Measurements from ENCODE around the gene OPHN1. TPM values are rescaled to one million over a fixed set of nuclear protein-coding genes. Genes with fewer than 3 reads are reported as not detected.

Gene OPHN1
- under 1 TPM in 1 of 2 donors, not detected in 1; 0.12 TPM for total RNA-seq

- ATAC-seq (replicated peaks in 1 of 2) (peak; percentile 34 to 53), DNase-seq (peak; percentile 4)
- Mint-ChIP-seq H3K27ac (no peak within 1 kb of the TSS), H3K4me3 (peak within 1 kb of the TSS; percentile 82 to 88), H3K4me1 (ENCODE audit: low read depth) (peaks cover 5% of the 10 kb centered on the region), H3K36me3 (ENCODE audit: insufficient read depth in 2 of 2) (no peaks in the 10 kb centered on the region), H3K9me3 (no peaks in the 10 kb centered on the region), H3K27me3 (ENCODE audit: low read depth) (peaks cover 66% of the 10 kb centered on the region)
These were observed at the start of gene OPHN1 for GRCh38 chrX:68433155-68433980. Gene OPHN1 (minus strand): TSS chrX:68433495. CDS start chrX:68433020, 475 bp downstream.

- Mint-ChIP-seq H3K9me3 (no peaks in the 10 kb centered on the region), H3K36me3 (ENCODE audit: insufficient read depth in 2 of 2) (no peaks in the 10 kb centered on the region), H3K27me3 (ENCODE audit: low read depth) (peaks cover 33% of the 10 kb centered on the region), H3K4me3 (no peak overlapping the region), H3K27ac (no peak overlapping the region), H3K4me1 (ENCODE audit: low read depth) (no peaks in the 10 kb centered on the region)
- DNase-seq: no peak
- no peak for ATAC-seq (replicated peaks in 1 of 2)
These were observed 47.7 kb upstream of the OPHN1 start for GRCh38 chrX:68480969-68481368.

- no peak overlapping the region for H3K4me3 Mint-ChIP-seq
- ATAC-seq (replicated peaks in 1 of 2) (no peak), DNase-seq (no peak)
- no peaks in the 10 kb centered on the region for H3K36me3 Mint-ChIP-seq (ENCODE audit: insufficient read depth in 2 of 2)
- H3K9me3 Mint-ChIP-seq: no peaks in the 10 kb centered on the region
- H3K27me3 Mint-ChIP-seq (ENCODE audit: low read depth): peaks cover 15% of the 10 kb centered on the region
- H3K27ac Mint-ChIP-seq: no peak overlapping the region
- H3K4me1 Mint-ChIP-seq (ENCODE audit: low read depth): no peaks in the 10 kb centered on the region
These were observed 31.5 kb upstream of the OPHN1 start for GRCh38 chrX:68464796-68465195.

- Mint-ChIP-seq H3K9me3 (no peaks in the 10 kb centered on the region), H3K27ac (no peak overlapping the region), H3K4me1 (ENCODE audit: low read depth) (no peaks in the 10 kb centered on the region), H3K36me3 (ENCODE audit: insufficient read depth in 2 of 2) (no peaks in the 10 kb centered on the region), H3K27me3 (ENCODE audit: low read depth) (peaks cover 20% of the 10 kb centered on the region), H3K4me3 (no peak overlapping the region)
- DNase-seq: no peak
- no peak for ATAC-seq (replicated peaks in 1 of 2)
These were observed 30.6 kb upstream of the OPHN1 start for GRCh38 chrX:68463880-68464279.

- H3K4me1 Mint-ChIP-seq (ENCODE audit: low read depth): no peaks in the 10 kb centered on the region
- DNase-seq (peak; percentile 5 to 9), ATAC-seq (replicated peaks in 1 of 2) (peak in 1 of 2 donors; percentile 22)
- H3K36me3 Mint-ChIP-seq (ENCODE audit: insufficient read depth in 2 of 2): no peaks in the 10 kb centered on the region
- no peak overlapping the region for H3K27ac Mint-ChIP-seq
- no peaks in the 10 kb centered on the region for H3K9me3 Mint-ChIP-seq
- no peak overlapping the region for H3K4me3 Mint-ChIP-seq
- peaks cover 18% of the 10 kb centered on the region for H3K27me3 Mint-ChIP-seq (ENCODE audit: low read depth)
These were observed 29.4 kb upstream of the OPHN1 start for GRCh38 chrX:68462653-68463052.

- ATAC-seq (replicated peaks in 1 of 2): no peak
- no peaks in the 10 kb centered on the region for H3K9me3 Mint-ChIP-seq
- no peaks in the 10 kb centered on the region for H3K36me3 Mint-ChIP-seq (ENCODE audit: insufficient read depth in 2 of 2)
- H3K27ac Mint-ChIP-seq: no peak overlapping the region
- no peak for DNase-seq
- H3K4me3 Mint-ChIP-seq: no peak overlapping the region
- no peaks in the 10 kb centered on the region for H3K4me1 Mint-ChIP-seq (ENCODE audit: low read depth)
- H3K27me3 Mint-ChIP-seq (ENCODE audit: low read depth): peaks cover 14% of the 10 kb centered on the region
These were observed 28.9 kb upstream of the OPHN1 start for GRCh38 chrX:68462197-68462596.

GRCh38 chrX:68461576-68461975, 28.3 kb upstream of the OPHN1 start:
- H3K9me3 Mint-ChIP-seq: no peaks in the 10 kb centered on the region
- no peak overlapping the region for H3K4me3 Mint-ChIP-seq
- H3K27ac Mint-ChIP-seq: no peak overlapping the region
- no peaks in the 10 kb centered on the region for H3K4me1 Mint-ChIP-seq (ENCODE audit: low read depth)
- H3K36me3 Mint-ChIP-seq (ENCODE audit: insufficient read depth in 2 of 2): no peaks in the 10 kb centered on the region
- H3K27me3 Mint-ChIP-seq (ENCODE audit: low read depth): peaks cover 14% of the 10 kb centered on the region
- ATAC-seq (replicated peaks in 1 of 2) (no peak), DNase-seq (no peak)

GRCh38 chrX:68461093-68461492, 27.8 kb upstream of the OPHN1 start:
- H3K9me3 Mint-ChIP-seq: no peaks in the 10 kb centered on the region
- no peaks in the 10 kb centered on the region for H3K36me3 Mint-ChIP-seq (ENCODE audit: insufficient read depth in 2 of 2)
- H3K27ac Mint-ChIP-seq: no peak overlapping the region
- H3K4me1 Mint-ChIP-seq (ENCODE audit: low read depth): no peaks in the 10 kb centered on the region
- H3K27me3 Mint-ChIP-seq (ENCODE audit: low read depth): peaks cover 14% of the 10 kb centered on the region
- no peak for DNase-seq
- no peak for ATAC-seq (replicated peaks in 1 of 2)
- H3K4me3 Mint-ChIP-seq: no peak overlapping the region

GRCh38 chrX:68455151-68455510, 21.8 kb upstream of the OPHN1 start:
- H3K27ac Mint-ChIP-seq: no peak overlapping the region
- no peak overlapping the region for H3K4me3 Mint-ChIP-seq
- H3K27me3 Mint-ChIP-seq (ENCODE audit: low read depth): peaks cover 7% of the 10 kb centered on the region
- H3K36me3 Mint-ChIP-seq (ENCODE audit: insufficient read depth in 2 of 2): no peaks in the 10 kb centered on the region
- DNase-seq: no peak
- H3K4me1 Mint-ChIP-seq (ENCODE audit: low read depth): no peaks in the 10 kb centered on the region
- no peak for ATAC-seq (replicated peaks in 1 of 2)
- H3K9me3 Mint-ChIP-seq: no peaks in the 10 kb centered on the region

GRCh38 chrX:68454476-68455150, 21.3 kb upstream of the OPHN1 start:
- Mint-ChIP-seq H3K27ac (no peak overlapping the region), H3K4me1 (ENCODE audit: low read depth) (no peaks in the 10 kb centered on the region), H3K4me3 (no peak overlapping the region), H3K9me3 (no peaks in the 10 kb centered on the region), H3K36me3 (ENCODE audit: insufficient read depth in 2 of 2) (no peaks in the 10 kb centered on the region), H3K27me3 (ENCODE audit: low read depth) (peaks cover 7% of the 10 kb centered on the region)
- DNase-seq: no peak
- ATAC-seq (replicated peaks in 1 of 2): no peak

GRCh38 chrX:68451720-68452119, 18.4 kb upstream of the OPHN1 start:
- H3K27me3 Mint-ChIP-seq (ENCODE audit: low read depth): no peaks in the 10 kb centered on the region
- H3K4me1 Mint-ChIP-seq (ENCODE audit: low read depth): no peaks in the 10 kb centered on the region
- H3K9me3 Mint-ChIP-seq: no peaks in the 10 kb centered on the region
- ATAC-seq (replicated peaks in 1 of 2) (no peak), DNase-seq (no peak)
- no peak overlapping the region for H3K4me3 Mint-ChIP-seq
- H3K36me3 Mint-ChIP-seq (ENCODE audit: insufficient read depth in 2 of 2): no peaks in the 10 kb centered on the region
- no peak overlapping the region for H3K27ac Mint-ChIP-seq

GRCh38 chrX:68443155-68443868, 10.0 kb upstream of the OPHN1 start:
- H3K27ac Mint-ChIP-seq: no peak overlapping the region
- peaks cover 31% of the 10 kb centered on the region for H3K27me3 Mint-ChIP-seq (ENCODE audit: low read depth)
- DNase-seq: peak in 1 of 2 donors; percentile 9
- H3K36me3 Mint-ChIP-seq (ENCODE audit: insufficient read depth in 2 of 2): no peaks in the 10 kb centered on the region
- no peak overlapping the region for H3K4me3 Mint-ChIP-seq
- ATAC-seq (replicated peaks in 1 of 2): peak; percentile 38 to 53
- peaks cover 6% of the 10 kb centered on the region for H3K4me1 Mint-ChIP-seq (ENCODE audit: low read depth)
- H3K9me3 Mint-ChIP-seq: no peaks in the 10 kb centered on the region

- no peak overlapping the region for H3K4me3 Mint-ChIP-seq
- no peaks in the 10 kb centered on the region for H3K36me3 Mint-ChIP-seq (ENCODE audit: insufficient read depth in 2 of 2)
These were observed 7.6 kb upstream of the OPHN1 start for GRCh38 chrX:68440940-68441339.

More at GRCh38 chrX:68440940-68441339, 7.6 kb upstream of the OPHN1 start:
- DNase-seq (no peak), ATAC-seq (replicated peaks in 1 of 2) (no peak)
- Mint-ChIP-seq H3K27ac (no peak overlapping the region), H3K4me1 (ENCODE audit: low read depth) (peaks cover 6% of the 10 kb centered on the region), H3K27me3 (ENCODE audit: low read depth) (peaks cover 31% of the 10 kb centered on the region), H3K9me3 (no peaks in the 10 kb centered on the region)

Data from activated T-cell treated with anti-CD3 and anti-CD28 coated beads, Interleukin-2, amount 50 U/mL, for 72 hours (primary cell).